Measurements from ENCODE around the gene MYLIP.
A peak's percentile ranks its signal among the peaks of the same experiment; 100 is the strongest.

Gene MYLIP

DNA sequence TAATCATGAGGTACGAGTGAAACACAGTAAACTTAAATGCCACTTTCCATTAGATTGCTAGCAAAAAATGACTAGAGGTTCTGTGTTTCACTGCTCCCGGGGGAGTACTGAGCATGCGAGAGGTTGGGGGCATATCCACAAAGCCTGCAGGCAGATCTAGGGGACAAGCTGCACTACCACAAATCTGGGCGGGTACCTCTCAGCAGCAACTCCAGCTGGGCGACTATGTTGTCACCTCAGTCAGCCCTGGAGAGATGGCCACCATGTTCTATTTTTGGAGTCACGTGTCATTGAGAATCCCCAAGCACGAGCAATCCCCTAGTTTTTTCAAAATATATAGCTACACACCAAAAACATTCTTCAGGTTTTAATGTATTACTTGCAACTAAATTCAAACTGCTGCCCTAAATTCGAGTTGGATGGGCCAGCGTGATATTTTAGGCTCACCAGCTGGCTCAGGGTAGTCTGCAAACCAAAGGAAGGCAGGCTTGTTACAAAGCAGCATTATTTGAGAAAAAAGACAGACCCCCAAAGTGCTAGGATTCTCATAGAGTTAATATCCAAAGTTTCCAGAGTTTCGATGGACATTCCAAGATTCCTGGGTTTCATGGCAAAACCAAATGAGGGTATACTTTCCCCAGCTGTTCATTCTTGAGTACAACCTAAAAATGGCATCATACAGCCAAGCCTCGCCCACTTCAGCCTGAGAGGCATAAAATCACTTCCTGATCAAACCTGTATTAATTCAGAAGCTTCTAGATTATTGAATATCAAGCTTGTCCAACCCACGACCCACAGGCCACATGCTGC is 24.1 kb upstream of the MYLIP start:
- DNase-seq (ENCODE audit: low read depth, low spot score), result no peak
- H3K4me3 ChIP-seq (ENCODE audit: low read depth, low read length), result no peak overlapping the region
- in situ Hi-C loops (cut with HindIII; ENCODE audit: low sequenced_read_pairs), result no loop called here
- TF ChIP-seq, protein P1, sequence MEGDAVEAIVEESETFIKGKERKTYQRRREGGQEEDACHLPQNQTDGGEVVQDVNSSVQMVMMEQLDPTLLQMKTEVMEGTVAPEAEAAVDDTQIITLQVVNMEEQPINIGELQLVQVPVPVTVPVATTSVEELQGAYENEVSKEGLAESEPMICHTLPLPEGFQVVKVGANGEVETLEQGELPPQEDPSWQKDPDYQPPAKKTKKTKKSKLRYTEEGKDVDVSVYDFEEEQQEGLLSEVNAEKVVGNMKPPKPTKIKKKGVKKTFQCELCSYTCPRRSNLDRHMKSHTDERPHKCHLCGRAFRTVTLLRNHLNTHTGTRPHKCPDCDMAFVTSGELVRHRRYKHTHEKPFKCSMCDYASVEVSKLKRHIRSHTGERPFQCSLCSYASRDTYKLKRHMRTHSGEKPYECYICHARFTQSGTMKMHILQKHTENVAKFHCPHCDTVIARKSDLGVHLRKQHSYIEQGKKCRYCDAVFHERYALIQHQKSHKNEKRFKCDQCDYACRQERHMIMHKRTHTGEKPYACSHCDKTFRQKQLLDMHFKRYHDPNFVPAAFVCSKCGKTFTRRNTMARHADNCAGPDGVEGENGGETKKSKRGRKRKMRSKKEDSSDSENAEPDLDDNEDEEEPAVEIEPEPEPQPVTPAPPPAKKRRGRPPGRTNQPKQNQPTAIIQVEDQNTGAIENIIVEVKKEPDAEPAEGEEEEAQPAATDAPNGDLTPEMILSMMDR (IDR thresholded peaks at IDR 0.05; ENCODE audit: low read depth, low read length), result no peak

DNA sequence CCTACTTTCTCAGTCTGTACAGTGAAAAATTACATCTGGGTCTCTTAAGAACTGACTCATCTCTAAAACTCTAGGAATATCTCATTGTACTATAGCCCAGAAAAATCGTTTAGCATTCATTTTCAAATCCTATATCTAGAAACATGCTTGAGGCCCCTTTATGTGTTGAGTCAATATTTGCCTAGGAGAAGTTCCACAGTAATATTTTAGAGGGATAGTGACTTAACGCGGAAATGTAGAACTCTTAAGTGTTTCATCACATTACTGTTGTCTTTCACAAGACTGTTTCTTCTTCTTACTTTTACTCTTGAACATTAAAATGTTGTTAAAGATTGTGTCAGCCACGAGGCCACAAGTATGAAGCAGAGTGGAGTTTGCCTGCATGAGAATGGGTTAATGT is 23.0 kb upstream of the MYLIP start:
- DNase-seq (ENCODE audit: low read depth, low spot score), result peak; percentile 49
- in situ Hi-C loops (cut with HindIII; ENCODE audit: low sequenced_read_pairs), result no loop called here
- no peak overlapping the region for H3K4me3 ChIP-seq (ENCODE audit: low read depth, low read length)
- TF ChIP-seq, protein P1 (IDR thresholded peaks at IDR 0.05; ENCODE audit: low read depth, low read length), result no peak

DNA sequence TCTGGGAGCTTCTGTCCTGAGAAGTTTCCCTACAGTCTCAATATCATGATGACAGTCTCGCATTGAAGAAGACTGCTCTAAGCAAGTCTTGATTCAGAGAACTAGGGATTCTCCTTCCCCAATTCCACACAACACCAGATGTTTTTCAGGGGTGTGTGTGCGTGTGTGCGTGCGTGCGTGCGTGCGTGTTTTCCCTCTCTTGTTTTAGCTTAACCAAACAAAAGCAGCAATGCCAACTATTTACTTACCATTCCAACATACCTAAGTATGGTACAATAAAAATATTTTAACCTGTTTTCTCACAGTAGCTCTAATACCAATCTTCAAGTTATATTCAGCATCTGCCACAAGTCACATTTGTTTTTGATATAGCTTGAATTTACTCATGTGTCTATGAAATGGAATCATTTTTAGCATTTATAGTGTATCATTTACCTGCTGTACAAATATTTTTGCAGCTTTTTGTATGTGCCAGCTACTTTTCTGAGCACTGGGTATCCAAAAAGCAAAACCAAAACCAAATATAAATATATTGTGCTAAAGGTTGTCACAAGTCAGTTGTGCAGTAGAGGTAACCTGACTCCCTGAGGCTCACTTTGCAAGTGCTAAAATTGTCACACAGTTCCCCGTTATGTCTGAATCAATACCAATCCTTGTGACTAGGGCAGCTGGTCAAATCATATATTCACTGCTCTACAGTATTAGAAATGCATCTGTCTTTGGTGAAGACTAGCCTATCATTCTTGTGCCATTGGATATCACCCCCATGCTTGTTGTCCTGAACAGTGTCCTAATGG is 21.7 kb upstream of the MYLIP start:
- no peak for DNase-seq (ENCODE audit: low read depth, low spot score)
- in situ Hi-C loops (cut with HindIII; ENCODE audit: low sequenced_read_pairs), result no loop called here
- no peak overlapping the region for H3K4me3 ChIP-seq (ENCODE audit: low read depth, low read length)
- TF ChIP-seq, protein P1 (IDR thresholded peaks at IDR 0.05; ENCODE audit: low read depth, low read length), result no peak

DNA sequence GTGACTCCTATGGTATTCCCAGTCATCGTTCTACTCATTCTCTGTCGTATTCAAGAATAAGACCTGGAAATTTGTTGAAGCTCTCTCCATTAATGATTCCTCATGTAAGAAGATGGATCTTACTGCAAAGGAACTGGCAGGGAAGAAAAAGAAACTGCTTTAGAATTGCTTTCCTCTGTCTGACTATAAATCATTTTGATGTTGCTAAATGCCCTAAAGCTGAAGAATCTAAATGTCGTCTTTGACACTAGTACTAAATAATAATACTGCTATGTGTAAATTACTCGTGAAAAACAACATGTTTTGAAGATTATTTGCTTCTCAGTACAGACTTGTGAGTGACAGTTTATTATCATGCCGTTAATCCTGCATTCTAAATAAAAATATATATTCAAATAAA is 20.5 kb upstream of the MYLIP start:
- no peak for DNase-seq (ENCODE audit: low read depth, low spot score)
- H3K4me3 ChIP-seq (ENCODE audit: low read depth, low read length), result no peak overlapping the region
- TF ChIP-seq, protein P1 (IDR thresholded peaks at IDR 0.05; ENCODE audit: low read depth, low read length), result no peak
- in situ Hi-C loops (cut with HindIII; ENCODE audit: low sequenced_read_pairs), result no loop called here

DNA sequence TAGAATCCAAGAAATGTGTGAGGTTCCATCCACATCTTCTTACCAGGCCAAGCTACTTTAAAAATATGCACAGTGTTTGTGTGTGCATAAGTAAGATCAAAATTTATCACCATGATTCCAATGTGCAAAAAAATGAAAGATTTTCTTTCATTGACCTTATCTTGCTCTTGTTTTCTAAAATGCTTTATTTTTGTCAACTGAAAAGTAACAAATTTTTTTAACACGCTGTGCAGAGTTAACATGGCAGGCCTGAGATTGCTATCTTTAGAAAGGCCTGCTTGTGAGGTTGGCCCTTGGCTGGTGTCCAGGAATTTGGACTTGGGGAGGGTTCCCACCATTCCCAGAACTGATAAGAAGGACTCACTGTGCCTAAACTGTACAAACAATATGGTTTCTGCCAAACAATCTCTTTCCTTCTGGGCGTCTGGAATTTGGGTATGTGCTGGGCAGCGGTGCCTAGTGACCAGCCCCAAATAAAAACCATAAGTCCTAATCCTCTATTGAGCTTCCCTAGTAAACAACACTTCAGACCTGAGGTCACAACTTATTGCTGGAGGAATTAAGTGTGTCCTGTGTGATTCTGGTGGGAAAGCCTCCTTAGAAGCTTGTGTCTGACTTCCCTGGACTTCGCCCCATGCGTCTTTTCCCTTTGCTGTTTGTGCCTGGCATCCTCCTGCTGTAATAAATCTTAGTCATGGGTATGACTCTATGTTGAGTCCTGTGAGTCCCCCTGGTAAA is 19.8 kb upstream of the MYLIP start:
- TF ChIP-seq, protein P1 (IDR thresholded peaks at IDR 0.05; ENCODE audit: low read depth, low read length), result no peak
- in situ Hi-C loops (cut with HindIII; ENCODE audit: low sequenced_read_pairs), result no loop called here
- no peak for DNase-seq (ENCODE audit: low read depth, low spot score)
- H3K4me3 ChIP-seq (ENCODE audit: low read depth, low read length), result no peak overlapping the region

DNA sequence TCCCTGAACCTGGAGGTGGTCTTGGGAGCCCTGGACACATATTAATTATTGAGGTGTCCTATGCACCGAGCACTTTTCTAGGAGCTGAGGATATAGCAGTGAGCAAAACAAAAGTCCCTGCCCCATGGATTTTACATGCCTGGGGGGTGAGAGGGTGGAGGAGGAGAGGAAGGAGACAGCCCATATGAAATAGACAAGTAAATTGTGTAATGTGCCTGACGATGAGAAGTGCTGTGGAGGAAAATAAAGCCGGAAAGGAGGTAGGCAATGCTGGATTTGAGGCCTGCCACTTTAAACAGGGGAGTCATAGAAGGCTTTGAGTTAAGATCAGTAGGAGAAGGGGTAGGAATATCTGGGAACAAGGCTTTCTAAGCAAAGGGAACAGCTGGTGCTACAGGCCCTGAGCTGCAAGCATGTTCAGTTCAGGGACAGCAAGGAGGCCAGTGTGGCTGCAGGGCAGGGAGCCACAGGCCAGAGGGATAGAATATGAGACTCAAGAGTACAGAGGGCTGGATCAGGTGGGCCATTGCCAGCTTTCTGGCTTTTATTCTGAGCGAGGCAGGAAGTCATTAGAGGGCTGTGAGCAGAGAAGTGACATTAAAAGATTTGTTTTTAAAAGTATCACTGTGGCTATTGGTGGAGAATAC is 19.1 kb upstream of the MYLIP start:
- TF ChIP-seq, protein P1 (IDR thresholded peaks at IDR 0.05; ENCODE audit: low read depth, low read length), result no peak
- in situ Hi-C loops (cut with HindIII; ENCODE audit: low sequenced_read_pairs), result no loop called here
- H3K4me3 ChIP-seq (ENCODE audit: low read depth, low read length), result no peak overlapping the region
- no peak for DNase-seq (ENCODE audit: low read depth, low spot score)

Measured in astrocyte of the spinal cord (primary cell).